HUES6 (cell line): Measurements from ENCODE around the gene ANKFN1.
"Not testable (repeated sequence)": the region's sequence is repeated elsewhere in the genome, so short reads cannot be mapped to it uniquely, and the experiment has no call there.

Experiments used
- H3K27ac ChIP-seq: 2 replicates; pipeline ENCODE4 v1.7.0; 2013; ENCODE audit warnings: low read depth, mild to moderate bottlenecking, low read length, inconsistent platforms
- H3K27me3 ChIP-seq: 2 replicates; pipeline ENCODE4 v1.6.1; 2013; ENCODE audit warnings: low read length; ENCODE audit not compliant: control insufficient read depth, insufficient read depth
- H3K36me3 ChIP-seq: 2 replicates; pipeline ENCODE4 v1.6.1; 2013; ENCODE audit warnings: low read length; ENCODE audit not compliant: control insufficient read depth, insufficient read depth
- H3K4me1 ChIP-seq: 2 replicates; pipeline ENCODE4 v1.6.1; 2013; ENCODE audit warnings: low read length; ENCODE audit not compliant: control insufficient read depth, insufficient read depth
- H3K4me3 ChIP-seq: 2 replicates; pipeline ENCODE4 v1.5.1; 2013; ENCODE audit warnings: low read depth, low read length
- H3K9ac ChIP-seq: one replicate; pipeline ENCODE4 v1.6.1; 2013; ENCODE audit warnings: mild to moderate bottlenecking, low read length
- H3K9me3 ChIP-seq: 2 replicates; pipeline ENCODE4 v1.6.1; 2013; ENCODE audit warnings: low read depth, low read length; ENCODE audit not compliant: control insufficient read depth, insufficient read depth

The ANKFN1 gene

DNA sequence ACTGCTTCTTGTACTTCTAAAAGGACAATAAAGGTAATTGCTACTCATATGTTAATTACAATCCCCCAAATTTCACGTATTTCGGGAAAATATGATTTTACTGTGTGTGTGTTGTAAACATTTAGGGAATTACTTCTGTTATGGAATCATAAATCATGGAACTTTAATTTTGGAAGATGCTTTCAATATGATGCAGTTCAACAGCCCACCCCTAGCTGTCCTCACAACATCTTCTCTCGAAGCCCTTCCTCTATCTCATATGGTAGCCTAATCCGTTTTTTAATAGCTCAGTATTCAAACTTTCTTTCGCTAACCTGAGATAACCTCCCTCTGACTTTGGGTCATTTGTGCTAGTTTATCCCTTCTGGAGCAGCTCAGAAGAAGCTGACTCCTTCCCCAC lies 78.4 kb downstream of the ANKFN1 start:
- no peaks in the 10 kb centered on the region for H3K9me3 ChIP-seq
- peaks cover 6% of the 10 kb centered on the region; the same call in 1 of the 2 replicates for H3K4me1 ChIP-seq
- H3K9ac ChIP-seq = no peak overlapping the region
- H3K4me3 ChIP-seq = no peak overlapping the region
- no peak overlapping the region for H3K27ac ChIP-seq
- no peaks in the 10 kb centered on the region for H3K27me3 ChIP-seq
- no peaks in the 10 kb centered on the region for H3K36me3 ChIP-seq

DNA sequence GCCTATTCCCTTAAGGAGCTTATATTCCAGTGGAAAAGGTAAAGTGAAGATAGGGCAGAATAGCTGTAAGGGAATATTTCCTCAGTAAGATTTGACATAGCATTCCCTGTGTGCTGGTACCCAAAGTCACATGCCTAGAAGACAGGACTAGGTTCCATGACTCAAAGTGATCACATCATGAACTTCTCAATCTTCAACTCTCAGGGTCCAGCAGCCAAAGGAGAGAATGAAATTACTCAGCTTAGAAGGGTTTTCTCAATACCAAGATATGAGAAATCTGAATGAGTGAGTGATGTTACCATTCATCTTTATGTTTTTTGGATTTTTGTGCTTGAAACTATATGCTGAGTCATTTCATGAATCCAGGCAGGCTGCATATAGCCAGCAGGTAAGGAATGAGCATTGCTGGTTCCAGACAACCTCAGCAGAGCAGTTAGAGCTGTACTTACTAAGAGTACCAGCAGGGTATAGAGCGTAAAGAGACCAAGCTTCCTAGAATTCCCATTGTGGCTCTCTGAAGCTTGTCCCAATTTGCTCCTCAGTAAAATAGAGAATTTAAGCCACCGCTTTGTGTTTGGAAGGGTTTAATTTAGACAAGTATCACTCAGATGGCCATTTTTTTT lies 91.1 kb downstream of the ANKFN1 start:
- H3K9ac ChIP-seq = no peak overlapping the region
- no peaks in the 10 kb centered on the region for H3K4me1 ChIP-seq

DNA sequence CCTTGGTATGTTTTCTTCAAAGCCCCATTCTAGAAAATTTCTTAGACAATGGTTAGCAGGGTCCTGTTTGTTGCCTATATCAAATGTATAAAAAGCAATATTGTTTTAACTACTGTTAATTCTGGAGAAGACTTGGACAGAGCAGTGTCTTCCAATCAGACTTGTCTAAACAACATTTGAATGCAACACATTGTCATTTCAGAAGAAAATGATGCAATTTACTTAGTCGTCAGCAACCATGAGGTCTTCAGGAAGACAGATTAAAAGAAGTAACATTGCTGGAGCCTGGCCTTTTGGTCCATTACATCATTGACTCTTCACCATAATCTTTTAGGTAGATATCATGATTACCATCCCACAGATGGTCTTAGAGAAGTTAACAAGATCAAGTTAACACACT lies 94.5 kb downstream of the ANKFN1 start:
- Histone ChIP-seq H3K9me3 (no peaks in the 10 kb centered on the region), H3K27me3 (no peaks in the 10 kb centered on the region), H3K27ac (no peak overlapping the region), H3K36me3 (no peaks in the 10 kb centered on the region), H3K4me3 (no peak overlapping the region), H3K9ac (no peak overlapping the region), H3K4me1 (no peaks in the 10 kb centered on the region)

More for the DNA sequence above, 91.1 kb downstream of the ANKFN1 start:
- no peaks in the 10 kb centered on the region for H3K27me3 ChIP-seq
- no peak overlapping the region for H3K4me3 ChIP-seq
- H3K27ac ChIP-seq = no peak overlapping the region
- no peaks in the 10 kb centered on the region for H3K36me3 ChIP-seq
- no peaks in the 10 kb centered on the region for H3K9me3 ChIP-seq

DNA sequence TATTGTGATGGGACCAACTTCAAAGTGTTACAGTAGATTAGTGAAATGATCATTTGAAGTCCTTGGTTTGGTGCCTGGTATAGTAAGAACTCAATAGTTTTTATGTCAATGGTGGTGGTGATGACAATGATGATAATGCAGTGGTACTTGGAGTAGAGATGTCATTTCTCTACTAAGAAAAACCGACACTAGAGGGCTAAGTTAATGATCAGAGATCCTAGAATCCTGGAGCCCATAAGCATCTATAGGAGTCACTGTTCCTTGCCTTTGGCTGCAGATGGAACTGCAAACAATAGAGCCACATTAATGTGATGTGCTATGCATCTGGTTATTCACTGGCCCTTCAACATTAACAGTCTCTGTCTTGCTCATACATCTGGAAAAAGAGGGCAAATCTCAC lies 103.8 kb downstream of the ANKFN1 start:
- no peaks in the 10 kb centered on the region for H3K9me3 ChIP-seq
- H3K27ac ChIP-seq = no peak overlapping the region
- H3K9ac ChIP-seq = no peak overlapping the region
- no peak overlapping the region for H3K4me3 ChIP-seq
- no peaks in the 10 kb centered on the region for H3K27me3 ChIP-seq
- H3K4me1 ChIP-seq = peaks cover 6% of the 10 kb centered on the region; the same call in 1 of the 2 replicates
- H3K36me3 ChIP-seq = no peaks in the 10 kb centered on the region

DNA sequence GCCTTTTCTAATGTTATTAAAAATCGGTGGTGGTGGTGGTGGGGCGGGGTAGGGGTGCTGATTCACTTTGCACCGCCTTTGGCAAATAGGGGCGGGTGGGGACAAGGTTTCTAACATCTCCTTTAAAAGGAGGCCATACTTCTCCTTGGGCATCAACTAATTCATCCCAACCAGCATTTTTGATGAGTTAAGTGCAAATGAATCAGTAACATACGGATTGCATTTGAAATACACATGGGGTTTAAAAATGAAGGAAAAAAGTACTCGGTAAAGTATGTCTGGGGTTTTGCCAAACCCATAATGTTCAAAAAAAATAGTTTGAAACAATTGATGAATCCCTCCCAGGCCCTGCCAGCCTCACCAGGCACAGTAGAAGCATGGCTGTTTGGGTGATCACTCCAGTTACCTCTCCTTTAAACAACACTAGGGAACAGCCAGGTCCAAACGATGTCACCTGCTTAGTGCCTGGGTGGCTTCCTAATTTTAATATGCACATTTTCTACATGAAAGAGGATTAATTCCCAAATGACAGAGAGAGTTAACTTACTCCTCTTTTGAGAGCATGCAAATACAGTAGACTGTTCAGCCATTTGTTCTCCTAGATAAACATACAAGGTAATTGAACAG lies 107.2 kb downstream of the ANKFN1 start:
- H3K9me3 ChIP-seq = no peaks in the 10 kb centered on the region
- no peak overlapping the region for H3K27ac ChIP-seq
- peaks cover 11% of the 10 kb centered on the region; the same call in 1 of the 2 replicates for H3K4me1 ChIP-seq
- no peaks in the 10 kb centered on the region for H3K36me3 ChIP-seq
- H3K4me3 ChIP-seq = no peak overlapping the region
- no peaks in the 10 kb centered on the region for H3K27me3 ChIP-seq
- no peak overlapping the region for H3K9ac ChIP-seq

DNA sequence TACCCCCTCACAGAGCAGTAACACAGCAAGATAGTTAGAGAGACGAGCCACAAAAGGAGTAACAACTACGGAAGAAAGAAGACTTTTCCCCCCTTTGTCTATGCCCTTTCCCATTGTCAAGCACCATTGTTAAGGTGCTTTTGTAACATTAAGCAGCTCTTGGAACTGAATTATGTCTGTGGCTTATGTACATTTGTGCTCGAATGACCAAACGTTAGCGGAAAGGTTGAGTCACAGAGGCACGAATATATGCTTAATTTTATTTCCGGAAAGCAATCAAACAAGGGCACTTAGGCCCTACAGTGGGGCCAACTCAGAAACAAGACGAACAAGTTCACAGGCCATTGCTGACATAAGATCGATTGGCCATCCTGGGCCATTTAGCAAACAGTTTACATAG lies 109.5 kb downstream of the ANKFN1 start:
- peaks cover 11% of the 10 kb centered on the region; the same call in 1 of the 2 replicates for H3K4me1 ChIP-seq
- no peak overlapping the region for H3K4me3 ChIP-seq
- no peaks in the 10 kb centered on the region for H3K27me3 ChIP-seq
- H3K27ac ChIP-seq = no peak overlapping the region
- no peaks in the 10 kb centered on the region for H3K9me3 ChIP-seq
- H3K9ac ChIP-seq = no peak overlapping the region
- no peaks in the 10 kb centered on the region for H3K36me3 ChIP-seq

DNA sequence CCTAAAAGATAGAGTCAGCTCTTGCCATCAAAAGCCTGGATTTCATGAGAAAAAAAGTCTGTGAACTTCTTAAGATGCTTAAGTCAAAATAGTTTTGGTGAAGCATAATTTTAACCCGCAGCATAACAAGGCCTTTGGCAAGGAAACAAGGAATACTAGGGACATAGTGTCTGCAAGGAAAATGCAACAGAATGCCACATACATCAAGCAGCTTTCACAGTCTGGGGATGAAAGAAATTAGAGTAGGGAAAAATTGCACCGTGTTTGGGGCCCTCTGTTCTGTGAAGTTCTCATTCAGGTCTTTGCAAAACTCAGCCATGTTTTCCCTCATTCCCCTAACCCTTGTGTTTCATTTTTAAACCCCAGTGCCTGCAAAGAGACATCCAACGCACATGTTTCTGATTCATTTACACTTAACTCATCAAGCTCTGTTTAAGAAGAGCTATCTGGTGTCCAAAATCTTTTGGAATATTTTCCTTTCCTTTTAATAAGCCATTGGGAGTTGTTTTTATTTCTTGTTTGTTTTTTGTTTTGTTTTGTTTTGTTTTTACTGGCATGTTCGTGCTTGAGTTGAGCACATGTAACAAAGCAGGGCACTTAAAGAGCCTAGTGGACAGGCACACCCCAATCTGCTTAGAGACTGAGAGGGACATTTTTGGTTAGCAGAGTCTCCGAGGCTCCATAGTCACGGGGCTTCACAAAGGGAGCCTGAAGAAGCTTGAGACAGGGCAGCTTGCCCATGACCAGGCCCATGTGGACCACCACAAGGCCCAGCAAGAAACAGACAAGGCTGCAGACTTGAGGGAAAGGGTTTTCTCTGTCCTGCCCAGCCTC lies 116.5 kb downstream of the ANKFN1 start:
- H3K4me1 ChIP-seq = no peaks in the 10 kb centered on the region
- no peaks in the 10 kb centered on the region for H3K27me3 ChIP-seq
- no peak overlapping the region for H3K27ac ChIP-seq
- no peak overlapping the region for H3K4me3 ChIP-seq
- H3K36me3 ChIP-seq = no peaks in the 10 kb centered on the region
- H3K9ac ChIP-seq = no peak overlapping the region
- H3K9me3 ChIP-seq = no peaks in the 10 kb centered on the region

DNA sequence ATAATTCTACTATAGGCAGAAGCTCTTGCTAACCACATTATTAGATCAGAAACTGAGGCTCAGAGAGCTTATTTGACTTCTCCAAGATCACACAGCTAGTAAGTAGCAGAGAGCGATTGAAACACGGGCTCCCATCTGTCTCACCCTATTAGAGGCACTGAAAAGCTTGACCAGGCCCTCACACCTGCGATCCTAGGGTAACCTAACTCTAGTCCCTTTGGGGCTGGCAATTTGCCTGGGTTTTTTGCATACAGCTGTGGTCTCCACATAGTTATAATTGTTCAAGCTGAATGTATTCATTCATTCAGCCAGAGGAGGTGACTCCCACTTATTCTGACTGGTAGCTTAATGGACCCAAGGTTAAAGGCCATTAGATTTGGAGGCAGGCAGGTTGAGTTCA lies 121.2 kb downstream of the ANKFN1 start:
- no peaks in the 10 kb centered on the region for H3K4me1 ChIP-seq
- H3K9ac ChIP-seq = no peak overlapping the region
- no peaks in the 10 kb centered on the region for H3K36me3 ChIP-seq
- H3K4me3 ChIP-seq = no peak overlapping the region
- H3K9me3 ChIP-seq = no peaks in the 10 kb centered on the region
- H3K27ac ChIP-seq = no peak overlapping the region
- H3K27me3 ChIP-seq = no peaks in the 10 kb centered on the region

DNA sequence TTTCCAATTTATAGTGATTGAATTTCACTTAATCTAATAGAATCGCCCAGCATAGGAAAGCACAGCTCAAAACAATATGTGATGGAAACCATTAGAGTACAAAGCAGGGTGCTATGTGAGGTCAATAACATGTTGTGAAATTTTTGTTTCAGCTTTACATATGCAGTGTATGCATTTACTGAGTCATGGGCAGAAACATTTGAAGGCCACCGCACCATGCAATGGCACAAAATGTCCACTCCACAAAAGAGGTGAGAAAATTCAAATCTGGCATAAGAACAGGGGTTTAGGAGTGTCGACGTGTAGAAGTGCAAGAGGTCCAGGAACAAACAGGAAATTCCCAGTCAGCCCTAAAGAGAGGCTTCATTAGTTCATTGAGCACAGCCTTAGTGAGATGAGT lies 131.2 kb downstream of the ANKFN1 start:
- Histone ChIP-seq H3K9ac (no peak overlapping the region), H3K27ac (peak overlapping the region; percentile 8; the same call in 1 of the 2 replicates), H3K36me3 (no peaks in the 10 kb centered on the region), H3K4me3 (no peak overlapping the region), H3K4me1 (no peaks in the 10 kb centered on the region), H3K27me3 (no peaks in the 10 kb centered on the region), H3K9me3 (no peaks in the 10 kb centered on the region)

DNA sequence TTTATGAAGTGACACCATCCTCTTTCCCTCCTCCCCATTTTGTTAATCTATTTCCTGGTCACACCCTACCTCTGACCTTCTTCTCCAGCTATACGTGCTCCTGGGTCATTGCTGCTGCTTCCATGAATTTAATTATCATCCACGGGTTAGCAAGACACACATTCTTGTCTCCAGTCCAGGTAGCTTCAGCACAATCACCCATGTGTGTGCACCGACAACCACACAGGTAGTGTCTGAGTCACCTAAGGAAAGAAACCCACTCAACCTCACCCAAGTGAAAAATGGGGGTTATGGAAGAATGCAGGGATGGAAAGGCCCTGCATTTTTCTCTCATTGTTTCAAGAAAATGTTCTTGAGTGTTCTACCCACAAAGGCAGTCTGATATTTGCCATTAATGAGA lies 135.5 kb downstream of the ANKFN1 start:
- H3K27ac ChIP-seq, H3K4me1 ChIP-seq: not testable (repeated sequence)

GRCh38 chr17:56289321-56289720 lies 136.0 kb downstream of the ANKFN1 start:
- no peaks in the 10 kb centered on the region for H3K36me3 ChIP-seq
- H3K4me3 ChIP-seq = no peak overlapping the region
- no peak overlapping the region for H3K27ac ChIP-seq
- no peak overlapping the region for H3K9ac ChIP-seq
- H3K27me3 ChIP-seq = no peaks in the 10 kb centered on the region
- no peaks in the 10 kb centered on the region for H3K4me1 ChIP-seq
- no peaks in the 10 kb centered on the region for H3K9me3 ChIP-seq

More for the DNA sequence above, 135.5 kb downstream of the ANKFN1 start:
- H3K4me3 ChIP-seq, H3K9ac ChIP-seq, H3K36me3 ChIP-seq, H3K9me3 ChIP-seq, H3K27me3 ChIP-seq: not testable (repeated sequence)
